Loucy (cell line): ENCODE data around the gene VIPR2.

Source experiments
- H2AFZ ChIP-seq: fragments of 200-600 bp; sonication (generic); 2 replicates; pipeline ENCODE4 v1.6.0; 2016; ENCODE audit warnings: antibody characterized with exemption, mild to moderate bottlenecking, low read length, moderate library complexity
- H3F3A ChIP-seq: fragments of 200-600 bp; 2 replicates; pipeline ENCODE4 v1.6.0; 2016; ENCODE audit warnings: antibody characterized with exemption, low read depth, mild to moderate bottlenecking
- H3K27me3 ChIP-seq: fragments of 200-600 bp; sonication (generic); 2 replicates; pipeline ENCODE4 v1.6.1; 2014; ENCODE audit warnings: low read length, mild to moderate bottlenecking; ENCODE audit not compliant: insufficient read depth, poor library complexity, severe bottlenecking
- H3K36me3 ChIP-seq: fragments of 200-600 bp; sonication (generic); 2 replicates; pipeline ENCODE4 v1.6.1; 2016; ENCODE audit warnings: low read length; ENCODE audit not compliant: insufficient read depth
- H3K4me1 ChIP-seq: fragments of 200-600 bp; sonication (generic); 2 replicates; pipeline ENCODE4 v1.5.1; 2014; ENCODE audit warnings: low read length, mild to moderate bottlenecking; ENCODE audit not compliant: insufficient read depth, poor library complexity, severe bottlenecking
- H3K4me2 ChIP-seq: fragments of 200-600 bp; sonication (generic); 2 replicates; pipeline ENCODE4 v1.6.0; 2014; ENCODE audit warnings: antibody characterized with exemption, low read length, low read depth, mild to moderate bottlenecking; ENCODE audit not compliant: poor library complexity, severe bottlenecking
- H3K4me3 ChIP-seq: fragments of 200-600 bp; sonication (generic); 2 replicates; pipeline ENCODE4 v1.5.1; 2014; ENCODE audit warnings: low read length, mild to moderate bottlenecking, mixed read lengths; ENCODE audit not compliant: poor library complexity, severe bottlenecking
- H3K79me2 ChIP-seq: fragments of 200-600 bp; sonication (generic); 2 replicates; pipeline ENCODE4 v1.6.1; 2014; ENCODE audit warnings: low read length; ENCODE audit not compliant: insufficient read depth
- H3K9ac ChIP-seq: fragments of 200-600 bp; sonication (generic); 2 replicates; pipeline ENCODE4 v1.6.0; 2014; ENCODE audit warnings: mild to moderate bottlenecking, low read depth, low read length, moderate library complexity; ENCODE audit not compliant: poor library complexity, severe bottlenecking
- H3K9me2 ChIP-seq: fragments of 200-600 bp; sonication (generic); replicated peaks from 2 replicates; pipeline ENCODE4 v1.6.1; 2016; ENCODE audit warnings: low read depth, low read length, mixed read lengths
- H3K9me3 ChIP-seq: fragments of 200-600 bp; sonication (generic); 2 replicates; pipeline ENCODE4 v1.6.1; 2014; ENCODE audit warnings: mild to moderate bottlenecking, antibody characterized with exemption, low read length, low read depth; ENCODE audit not compliant: insufficient read depth
- H4K20me1 ChIP-seq: fragments of 200-600 bp; sonication (generic); 2 replicates; pipeline ENCODE4 v1.6.0; 2014; ENCODE audit warnings: antibody characterized with exemption, low read length, mild to moderate bottlenecking; ENCODE audit not compliant: insufficient read depth, poor library complexity, severe bottlenecking
- EZH2phosphoT487 ChIP-seq: fragments of 200-600 bp; IDR thresholded peaks from 2 replicates; pipeline ENCODE4 v1.6.1; 2018; ENCODE audit warnings: antibody characterized with exemption, mild to moderate bottlenecking, moderate library complexity, borderline replicate concordance
- TF ChIP-seq, protein P1 (sequence below): fragments of 200-600 bp; sonication (generic); conservative IDR thresholded peaks from 2 replicates; pipeline ENCODE4 v1.5.1; 2014; ENCODE audit warnings: mild to moderate bottlenecking, antibody characterized with exemption, low read length

Gene VIPR2

DNA sequence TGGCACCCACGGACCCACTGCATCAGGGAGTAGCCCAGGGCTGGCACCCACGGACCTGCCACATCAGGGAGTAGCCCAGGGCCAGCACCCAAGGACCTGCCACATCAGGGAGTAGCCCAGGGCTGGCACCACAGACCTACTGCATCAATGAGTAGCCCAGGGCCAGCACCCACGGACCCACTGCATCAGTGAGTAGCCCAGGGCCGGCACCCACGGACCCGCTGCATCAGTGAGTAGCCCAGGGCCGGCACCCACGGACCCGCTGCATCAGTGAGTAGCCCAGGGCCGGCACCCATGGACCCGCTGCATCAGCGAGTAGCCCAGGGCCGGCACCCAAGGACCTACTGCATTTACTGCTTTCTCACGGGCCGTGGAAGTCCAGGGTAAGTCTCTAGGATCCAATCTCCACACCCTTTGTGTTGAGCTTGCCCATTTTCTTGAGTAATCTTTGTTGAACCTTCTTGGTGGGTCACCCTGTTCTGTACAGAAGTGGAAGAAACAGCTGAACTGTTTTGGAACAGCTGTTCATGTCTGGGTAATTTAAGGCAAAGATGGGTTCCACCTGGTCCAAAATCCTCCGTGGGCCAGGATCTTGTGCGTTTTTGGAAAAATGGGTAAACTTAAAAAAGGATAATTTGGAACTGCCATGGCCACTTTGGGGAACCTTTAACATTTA lies 69.0 kb downstream of the VIPR2 start:
- Histone ChIP-seq H3K9me3 (peaks cover 11% of the 10 kb centered on the region; the same call in 1 of the 2 replicates), H3K27me3 (no peaks in the 10 kb centered on the region), H3K36me3 (no peaks in the 10 kb centered on the region), H3K9ac (no peak overlapping the region), H4K20me1 (no peaks in the 10 kb centered on the region), H3K4me1 (peaks cover 3% of the 10 kb centered on the region), H3K4me3 (no peak overlapping the region), H2AFZ (no peak overlapping the region), H3F3A (no peaks in the 10 kb centered on the region), H3K79me2 (no peaks in the 10 kb centered on the region), H3K4me2 (no peak overlapping the region), H3K9me2 (no peaks in the 10 kb centered on the region)
- TF ChIP-seq, protein P1, sequence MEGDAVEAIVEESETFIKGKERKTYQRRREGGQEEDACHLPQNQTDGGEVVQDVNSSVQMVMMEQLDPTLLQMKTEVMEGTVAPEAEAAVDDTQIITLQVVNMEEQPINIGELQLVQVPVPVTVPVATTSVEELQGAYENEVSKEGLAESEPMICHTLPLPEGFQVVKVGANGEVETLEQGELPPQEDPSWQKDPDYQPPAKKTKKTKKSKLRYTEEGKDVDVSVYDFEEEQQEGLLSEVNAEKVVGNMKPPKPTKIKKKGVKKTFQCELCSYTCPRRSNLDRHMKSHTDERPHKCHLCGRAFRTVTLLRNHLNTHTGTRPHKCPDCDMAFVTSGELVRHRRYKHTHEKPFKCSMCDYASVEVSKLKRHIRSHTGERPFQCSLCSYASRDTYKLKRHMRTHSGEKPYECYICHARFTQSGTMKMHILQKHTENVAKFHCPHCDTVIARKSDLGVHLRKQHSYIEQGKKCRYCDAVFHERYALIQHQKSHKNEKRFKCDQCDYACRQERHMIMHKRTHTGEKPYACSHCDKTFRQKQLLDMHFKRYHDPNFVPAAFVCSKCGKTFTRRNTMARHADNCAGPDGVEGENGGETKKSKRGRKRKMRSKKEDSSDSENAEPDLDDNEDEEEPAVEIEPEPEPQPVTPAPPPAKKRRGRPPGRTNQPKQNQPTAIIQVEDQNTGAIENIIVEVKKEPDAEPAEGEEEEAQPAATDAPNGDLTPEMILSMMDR, result no peak
- TF ChIP-seq EZH2phosphoT487, result no peak

DNA sequence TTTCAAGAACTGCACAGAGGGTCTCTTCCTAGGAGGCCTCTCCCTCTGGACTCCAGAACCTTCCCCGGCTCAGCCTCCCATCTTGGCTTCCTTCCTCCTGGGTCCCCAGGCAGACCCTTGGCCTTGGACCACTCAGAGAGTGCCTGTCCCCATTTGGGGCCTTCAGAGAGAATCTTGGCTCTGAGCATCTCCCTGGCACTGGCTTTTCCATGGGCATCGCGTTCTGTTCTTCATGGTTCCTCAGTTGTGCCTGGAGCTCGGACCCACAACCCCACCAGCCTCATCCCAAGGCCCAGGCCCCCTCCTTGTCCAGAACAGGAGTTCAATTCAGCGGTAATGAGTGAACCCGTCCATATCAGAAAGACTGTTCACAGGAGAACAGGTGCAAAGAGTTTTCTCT lies 73.4 kb downstream of the VIPR2 start:
- no peak overlapping the region for H2AFZ ChIP-seq
- H3K9ac ChIP-seq, result no peak overlapping the region
- no peaks in the 10 kb centered on the region for H3K36me3 ChIP-seq
- no peaks in the 10 kb centered on the region for H4K20me1 ChIP-seq
- no peaks in the 10 kb centered on the region for H3K9me2 ChIP-seq
- H3K4me1 ChIP-seq, result peaks cover 11% of the 10 kb centered on the region
- H3F3A ChIP-seq, result no peaks in the 10 kb centered on the region
- no peak for TF ChIP-seq EZH2phosphoT487
- TF ChIP-seq, protein P1, result no peak
- peaks cover 6% of the 10 kb centered on the region; the same call in 1 of the 2 replicates for H3K9me3 ChIP-seq
- no peak overlapping the region for H3K4me3 ChIP-seq
- H3K79me2 ChIP-seq, result no peaks in the 10 kb centered on the region
- peak overlapping the region; percentile 4 for H3K4me2 ChIP-seq
- no peaks in the 10 kb centered on the region for H3K27me3 ChIP-seq

DNA sequence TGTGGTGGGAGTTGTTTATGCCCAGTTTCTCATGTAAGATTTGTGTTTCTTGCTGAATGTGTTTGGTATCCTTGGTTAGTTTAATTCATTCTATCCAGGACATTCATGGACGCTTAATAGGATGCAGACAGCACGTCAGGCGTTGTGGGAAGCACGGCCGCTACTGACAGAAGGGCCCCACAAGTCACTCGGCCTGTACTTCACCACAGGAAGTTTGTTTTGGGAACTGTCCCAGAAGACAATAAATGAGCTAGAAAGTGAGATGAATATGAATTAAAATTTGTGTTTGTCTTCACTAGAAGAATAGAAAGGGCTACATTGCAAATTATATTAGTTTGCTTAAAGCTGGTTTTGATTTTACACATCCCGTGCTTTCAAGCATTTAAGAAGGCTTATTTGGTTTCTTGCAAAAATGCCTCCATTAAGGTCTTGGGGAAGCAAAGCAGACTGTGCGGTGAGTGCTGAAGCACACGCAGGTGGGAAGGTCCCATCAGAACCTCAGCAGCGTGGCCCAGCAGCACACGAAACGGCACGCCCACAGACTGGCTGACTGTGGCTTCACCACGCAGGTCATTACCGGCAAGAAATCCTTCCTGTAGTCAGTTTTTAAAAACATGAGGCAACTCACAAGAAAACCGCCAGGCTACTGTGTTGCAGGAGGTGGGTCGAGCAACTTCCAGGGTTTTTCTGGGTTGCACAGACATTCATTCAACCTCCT lies 74.1 kb downstream of the VIPR2 start:
- Histone ChIP-seq H3K4me1 (peaks cover 11% of the 10 kb centered on the region), H3K9ac (no peak overlapping the region), H4K20me1 (no peaks in the 10 kb centered on the region), H3K4me3 (no peak overlapping the region), H3K27me3 (no peaks in the 10 kb centered on the region), H3K36me3 (no peaks in the 10 kb centered on the region), H2AFZ (no peak overlapping the region), H3K79me2 (no peaks in the 10 kb centered on the region), H3F3A (no peaks in the 10 kb centered on the region), H3K9me2 (no peaks in the 10 kb centered on the region), H3K4me2 (peak overlapping the region; percentile 4), H3K9me3 (peaks cover 6% of the 10 kb centered on the region; the same call in 1 of the 2 replicates)
- TF ChIP-seq, protein P1, result no peak
- no peak for TF ChIP-seq EZH2phosphoT487
